HG02610 (cell line): ENCODE measurements around the gene APEH.
A peak's percentile ranks its signal among the peaks of the same experiment; 100 is the strongest.

Experiments
- ATAC-seq: cut with Tn5 transposase; IDR thresholded peaks from one replicate; pipeline ENCODE4 v1.9.1; 2021; ENCODE audit warnings: mild to moderate bottlenecking, moderate library complexity; ENCODE audit not compliant: unreplicated experiment

APEH gene

GRCh38 chr3:49711489-49711888 is 37.3 kb downstream of the APEH start:
- no peak for ATAC-seq

DNA sequence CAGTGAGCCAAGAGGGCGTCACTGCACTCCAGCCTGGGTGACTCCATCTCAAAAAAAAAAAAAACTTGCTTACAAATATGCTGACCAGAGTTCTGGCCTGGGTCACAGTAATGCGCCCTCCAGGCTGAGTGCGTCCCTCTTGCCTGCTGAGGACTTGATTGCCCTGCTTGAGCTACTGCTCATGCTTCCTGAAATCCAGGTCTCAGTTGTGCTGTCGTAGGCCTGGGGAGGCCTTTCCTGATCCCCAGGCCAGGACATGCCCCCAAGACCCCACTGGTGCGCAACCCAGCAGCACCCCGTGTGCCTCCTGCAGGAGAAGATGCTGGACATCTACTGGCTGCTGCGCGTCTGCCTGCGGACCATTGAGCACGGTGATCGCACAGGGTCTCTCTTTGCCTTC is 38.0 kb downstream of the APEH start:
- no peak for ATAC-seq

- no peak for ATAC-seq
Measured at GRCh38 chr3:49712631-49713317, 38.6 kb downstream of the APEH start.

DNA sequence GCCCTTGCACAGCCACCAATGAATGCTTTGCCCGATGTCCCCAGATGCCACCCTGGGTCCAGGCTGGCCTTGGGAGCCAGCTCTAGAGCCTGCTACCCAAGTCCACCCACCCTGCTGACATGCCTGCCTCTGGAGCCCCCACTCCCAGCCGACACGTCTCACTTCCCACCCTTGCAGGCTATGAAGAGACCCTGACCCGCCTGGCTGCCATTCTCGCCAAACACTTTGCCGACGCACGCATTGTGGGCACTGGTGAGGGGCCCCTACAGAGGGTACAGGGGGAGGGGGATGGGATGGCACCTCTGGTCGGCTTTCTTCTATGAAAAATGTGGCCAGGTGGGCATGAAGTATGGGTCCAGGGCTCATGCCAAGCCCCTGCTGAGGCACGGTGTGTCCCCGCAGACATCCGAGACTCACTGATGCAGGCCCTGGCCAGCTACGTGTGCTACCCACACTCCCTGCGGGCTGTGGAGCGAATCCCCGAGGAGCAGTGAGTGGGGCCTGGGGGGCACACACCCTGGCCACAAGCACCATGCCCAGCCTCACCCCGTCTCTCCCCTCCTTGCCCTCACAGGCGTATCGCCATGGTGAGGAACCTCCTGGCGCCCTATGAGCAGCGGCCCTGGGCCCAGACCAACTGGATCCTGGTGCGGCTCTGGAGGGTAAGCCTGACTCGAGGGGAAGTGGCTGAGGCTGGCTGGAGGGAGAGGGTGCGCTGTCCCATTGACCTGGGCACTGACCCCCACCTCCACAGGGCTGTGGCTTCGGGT is 39.4 kb downstream of the APEH start:
- ATAC-seq = no peak

DNA sequence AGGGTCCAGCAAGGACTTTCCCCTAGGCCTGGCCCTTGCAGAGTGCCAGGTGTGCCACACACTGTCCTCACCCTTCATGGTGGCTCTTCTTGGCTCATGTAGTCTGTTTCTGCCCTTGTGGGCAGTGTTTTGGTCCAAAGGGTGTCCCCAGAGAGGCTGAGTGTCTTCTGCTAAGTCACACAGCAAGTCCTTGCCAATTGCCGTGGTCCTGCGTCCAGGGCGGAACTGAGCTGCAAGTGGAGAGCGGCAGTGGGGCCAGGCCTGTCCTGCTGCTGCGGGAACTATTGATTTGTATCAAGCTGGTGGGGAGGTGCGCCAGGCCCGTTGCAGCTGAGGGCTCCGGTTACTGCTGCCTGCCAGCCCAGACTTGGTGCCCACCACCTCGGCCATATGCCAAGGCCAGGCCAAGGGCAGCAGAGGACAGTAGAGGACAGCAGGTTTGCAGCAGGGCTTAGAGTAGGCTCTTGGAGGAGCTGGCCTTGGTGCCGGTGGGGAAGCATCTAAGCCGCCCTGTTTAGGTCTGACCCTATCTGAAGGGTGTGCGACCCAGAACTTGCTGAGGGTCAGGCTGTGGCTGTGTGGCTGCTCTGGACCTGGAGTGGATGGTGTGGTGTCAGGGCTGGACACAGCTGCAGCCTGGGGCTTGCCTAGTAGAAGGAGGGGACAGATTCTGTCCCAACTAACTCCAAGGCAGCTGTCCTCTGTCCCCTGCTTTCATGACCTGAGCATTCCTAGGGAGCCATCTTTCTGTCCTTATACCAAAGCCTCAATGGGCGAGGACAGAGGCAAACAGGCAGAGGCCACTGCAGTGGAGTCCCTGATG is 40.8 kb downstream of the APEH start:
- no peak for ATAC-seq

DNA sequence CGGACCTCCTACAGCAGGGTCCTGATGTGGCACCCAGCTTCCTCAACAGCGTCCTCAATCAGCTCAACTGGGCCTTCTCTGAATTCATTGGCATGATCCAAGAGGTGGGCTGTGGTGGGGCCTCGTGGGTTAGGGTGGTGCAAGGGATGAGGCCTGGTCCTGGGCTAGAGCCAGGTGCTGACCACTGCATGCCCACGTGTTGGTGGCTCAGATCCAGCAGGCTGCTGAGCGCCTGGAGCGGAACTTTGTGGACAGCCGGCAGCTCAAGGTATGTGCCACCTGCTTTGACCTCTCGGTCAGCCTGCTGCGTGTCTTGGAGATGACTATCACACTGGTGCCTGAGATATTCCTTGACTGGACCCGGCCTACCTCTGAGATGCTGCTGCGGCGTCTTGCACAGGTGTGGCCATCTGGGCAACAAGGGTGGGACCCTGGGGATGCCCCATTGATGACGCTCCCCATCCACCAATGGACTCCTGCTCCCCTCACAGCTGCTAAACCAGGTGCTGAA is 41.5 kb downstream of the APEH start:
- no peak for ATAC-seq

DNA sequence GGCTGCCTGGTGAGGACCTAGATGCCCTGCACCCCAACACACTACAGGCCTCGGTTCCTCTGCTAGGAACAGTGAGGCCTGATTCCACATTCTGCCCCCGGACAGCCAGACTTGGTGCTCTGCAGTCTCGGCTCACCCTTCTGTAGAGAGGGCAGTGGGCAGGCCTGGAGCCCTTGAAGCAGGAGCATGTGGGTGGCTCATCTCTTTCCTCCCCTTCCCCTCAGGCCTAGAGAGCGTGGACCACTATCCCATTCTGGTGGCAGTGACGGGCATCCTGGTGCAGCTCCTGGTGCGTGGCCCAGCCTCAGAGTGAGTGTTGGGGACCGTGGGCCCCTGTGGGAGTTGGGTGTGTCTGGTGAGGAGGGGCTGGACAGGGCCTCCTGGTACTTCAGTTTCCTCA is 42.0 kb downstream of the APEH start:
- ATAC-seq = no peak

- no peak for ATAC-seq
Measured at GRCh38 chr3:49716691-49717210, 42.6 kb downstream of the APEH start.

DNA sequence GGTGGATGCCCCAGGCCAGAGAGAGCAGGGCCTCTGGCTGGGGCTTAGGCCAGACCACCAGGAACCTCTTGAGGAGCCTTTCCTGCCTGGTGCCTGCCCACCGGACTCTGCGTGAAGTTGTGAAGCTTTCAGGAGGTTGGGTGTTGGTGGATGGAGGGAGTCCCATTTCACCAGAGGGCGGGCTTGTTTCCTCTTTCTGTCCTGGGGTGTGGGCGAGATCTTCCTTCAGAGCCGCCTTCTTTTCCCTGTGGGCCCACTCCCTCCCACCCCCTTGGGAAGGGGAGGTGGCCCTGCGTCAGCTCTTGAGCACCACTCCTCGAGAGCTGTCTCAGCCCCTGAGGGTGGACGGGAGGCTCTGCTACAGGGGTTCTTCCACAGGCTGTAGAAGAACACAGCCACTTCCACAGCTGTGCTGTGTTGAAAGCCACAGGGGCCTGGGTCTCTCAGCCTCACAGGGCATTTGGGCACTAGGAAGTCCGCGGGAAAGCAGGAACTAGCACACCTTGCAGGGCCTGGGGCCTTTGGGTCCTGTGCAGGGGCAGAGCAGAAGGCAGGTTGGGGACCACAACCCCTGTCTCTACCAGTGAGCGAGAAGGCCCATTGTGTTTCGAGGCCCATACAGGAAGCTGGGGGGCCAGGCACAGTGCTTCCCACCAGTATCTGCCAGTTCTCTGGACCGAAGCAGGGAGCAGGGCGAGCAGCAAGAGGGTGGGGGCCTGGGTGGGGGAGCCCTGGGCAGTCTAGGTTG is 43.2 kb downstream of the APEH start:
- no peak for ATAC-seq

- no peak for ATAC-seq
Measured at GRCh38 chr3:49717959-49718857, 44.1 kb downstream of the APEH start.

GRCh38 chr3:49718858-49719213 is 44.7 kb downstream of the APEH start:
- no peak for ATAC-seq

DNA sequence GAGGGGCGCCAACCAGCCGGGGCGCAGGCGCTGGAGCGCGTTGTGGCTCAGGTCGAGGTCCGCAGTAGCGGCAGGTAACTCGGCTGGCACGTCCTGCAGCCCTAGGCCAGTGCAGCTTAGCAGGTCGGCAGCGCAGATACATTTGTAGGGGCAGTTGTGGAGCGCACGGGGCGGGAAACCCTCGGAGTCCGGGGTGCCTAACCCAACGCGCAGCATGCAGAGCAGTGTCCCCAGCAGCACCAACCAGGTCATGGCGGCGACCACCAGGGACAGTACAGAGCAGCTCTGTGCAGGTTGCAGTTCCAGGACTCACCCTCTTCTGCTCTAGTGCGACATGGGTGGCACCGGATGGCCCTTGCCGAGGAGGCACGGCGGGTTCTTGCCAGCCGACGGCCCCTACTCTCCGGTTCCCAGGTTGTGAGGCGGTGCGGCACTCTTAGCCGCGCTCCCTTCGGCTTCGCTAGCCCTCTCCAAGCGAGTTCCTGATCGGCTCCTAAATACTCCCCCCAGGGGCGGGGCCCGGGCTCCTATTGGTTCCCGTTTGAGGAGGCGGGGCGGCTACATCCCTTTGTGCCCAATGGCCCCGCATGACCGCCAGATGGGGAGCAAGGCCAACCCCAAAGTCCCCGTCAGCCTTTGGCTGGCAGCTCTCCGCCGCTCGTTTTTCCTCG is 45.2 kb downstream of the APEH start, which contains the start of gene AMIGO3:
Gene AMIGO3 (minus strand): TSS at position 471 of the 671 bp plus-strand sequence. CDS start 219 bp downstream, at position 252.
- peak; percentile 54 for ATAC-seq

DNA sequence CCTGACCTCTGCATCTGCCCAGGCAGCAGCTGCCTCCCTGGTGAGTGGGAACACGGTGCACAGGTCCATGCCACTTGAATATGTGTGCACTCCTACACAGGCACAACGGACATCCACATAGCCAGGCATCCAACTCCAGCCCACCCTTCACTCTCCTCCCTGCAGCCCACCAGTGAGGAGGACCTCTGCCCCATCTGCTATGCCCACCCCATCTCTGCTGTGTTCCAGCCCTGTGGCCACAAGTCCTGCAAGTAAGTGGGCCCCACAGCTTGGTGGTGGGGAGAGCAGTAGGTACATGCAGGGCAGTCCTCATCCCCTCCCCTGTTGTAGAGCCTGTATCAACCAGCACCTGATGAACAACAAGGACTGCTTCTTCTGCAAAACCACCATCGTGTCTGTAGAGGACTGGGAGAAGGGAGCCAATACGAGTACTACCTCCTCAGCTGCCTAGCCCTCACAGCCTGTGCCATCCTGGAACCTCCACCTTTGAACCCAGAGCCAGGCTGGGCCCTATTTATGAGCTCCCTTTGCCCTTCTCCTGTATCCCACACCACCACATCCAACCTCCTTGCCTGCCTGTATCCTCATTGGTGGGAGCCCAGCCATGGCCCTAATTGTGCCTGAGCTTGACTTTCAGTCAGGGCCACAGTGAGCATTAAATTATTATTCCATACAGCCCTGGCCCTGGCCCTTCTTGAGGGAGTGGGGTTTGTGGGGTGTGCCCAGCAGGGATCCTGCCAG is 46.9 kb downstream of the APEH start:
- ATAC-seq = no peak

DNA sequence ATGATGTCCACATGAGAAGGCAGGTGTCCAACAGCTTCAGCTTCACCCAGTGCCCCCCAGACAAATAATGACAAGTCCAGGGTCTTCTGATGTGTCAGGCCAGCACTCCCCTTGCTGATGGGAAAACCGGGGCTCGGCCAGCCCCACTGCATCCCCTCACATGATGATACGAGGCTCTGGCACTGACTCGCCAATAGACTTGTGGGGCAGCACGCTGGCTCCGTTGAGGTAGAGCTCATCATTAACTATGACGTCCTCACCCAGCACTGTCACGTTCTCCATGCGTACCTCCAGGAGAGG is 47.4 kb downstream of the APEH start:
- ATAC-seq = no peak

DNA sequence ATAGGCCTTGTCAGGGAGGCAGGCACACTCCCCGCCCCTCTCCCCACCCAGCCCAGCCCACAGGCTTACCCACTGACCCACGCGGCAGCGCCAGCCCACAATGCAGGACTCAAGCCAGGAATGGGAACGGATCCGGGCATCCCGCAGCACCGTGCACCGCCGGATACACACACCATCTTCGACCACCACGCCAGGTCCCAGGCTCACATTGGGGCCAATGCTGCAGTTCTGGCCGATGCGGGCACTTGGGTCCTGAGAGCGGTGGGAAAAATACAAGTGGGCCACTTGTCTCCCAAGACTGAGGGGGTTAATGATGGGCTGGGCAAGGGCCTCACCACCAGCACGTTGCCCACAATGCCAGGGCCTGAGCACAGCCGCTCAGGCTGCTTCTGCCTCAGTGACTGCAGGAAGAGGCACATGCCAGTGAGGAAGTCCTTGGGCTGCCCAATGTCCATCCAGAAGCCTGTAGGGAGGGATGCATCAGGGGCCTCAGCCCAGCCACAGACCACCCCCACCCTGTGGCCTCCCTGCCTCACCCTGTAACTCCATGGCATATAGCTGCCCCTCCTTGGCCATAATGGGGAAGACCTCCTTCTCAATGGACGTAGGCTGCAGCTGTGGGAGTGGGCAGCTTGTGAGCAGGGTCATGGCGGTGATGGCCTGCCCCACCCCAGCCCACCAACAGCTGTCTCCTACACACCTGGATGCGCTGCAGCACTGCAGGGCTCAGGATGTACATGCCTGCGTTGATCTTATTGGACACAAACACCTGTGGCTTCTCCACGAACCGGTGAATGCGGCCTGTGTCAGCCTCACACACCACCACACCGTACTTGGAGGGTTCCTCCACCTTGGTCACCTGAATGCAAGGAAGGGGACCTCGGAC is 48.0 kb downstream of the APEH start:
- no peak for ATAC-seq

DNA sequence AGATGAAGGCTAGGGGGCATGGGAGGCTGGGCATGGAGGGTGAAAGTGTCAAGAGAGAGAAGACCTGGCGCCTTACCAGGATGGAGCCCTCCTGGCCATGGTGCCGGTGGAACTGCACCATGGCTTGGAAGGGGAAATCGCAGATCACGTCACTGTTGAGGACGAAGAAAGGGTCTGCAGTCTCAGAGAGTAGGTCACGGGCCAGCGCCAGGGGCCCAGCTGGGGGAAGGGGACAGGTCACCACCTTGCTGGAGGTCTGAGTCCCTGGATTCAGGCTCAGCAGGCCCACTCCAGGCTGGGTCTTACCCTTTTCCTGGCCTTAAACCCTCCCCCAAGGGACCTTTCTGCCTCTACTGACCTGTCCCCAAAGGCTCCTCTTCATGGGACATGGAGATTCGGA is 48.7 kb downstream of the APEH start:
- no peak for ATAC-seq

- ATAC-seq = no peak
Measured at GRCh38 chr3:49723296-49723627, 49.1 kb downstream of the APEH start.
